Measurements from ENCODE around the gene ALG10B. TPM values are rescaled to one million over a fixed set of nuclear protein-coding genes. Genes with fewer than 3 reads are reported as not detected.
"Not testable (repeated sequence)": the region's sequence is repeated elsewhere in the genome, so short reads cannot be mapped to it uniquely, and the experiment has no call there.

The ALG10B gene
- total RNA-seq, 2 donors from 2014 or later = 2.6 to 3.6 TPM

DNA sequence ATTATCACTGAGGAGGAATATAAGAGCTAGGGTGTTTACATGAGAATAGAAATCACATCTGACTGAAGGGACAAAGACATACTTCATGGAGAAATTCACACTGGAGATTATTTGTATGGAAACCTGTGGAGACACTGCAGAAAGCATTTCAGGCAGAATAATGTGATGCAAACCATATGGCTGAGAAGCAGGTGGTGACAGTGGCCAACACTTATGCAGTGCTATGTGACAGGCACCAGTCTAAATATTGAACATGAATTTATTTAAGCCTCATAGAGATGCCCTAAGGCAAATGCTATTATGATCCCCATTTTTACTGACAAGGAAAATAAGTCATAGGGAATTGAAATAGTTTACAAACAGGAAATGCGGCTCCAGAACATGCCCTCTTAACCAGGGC, 16.2 kb downstream of the ALG10B start:
- no peaks in the 10 kb centered on the region for H3K9me3 ChIP-seq
- H3K36me3 ChIP-seq = no peaks in the 10 kb centered on the region
- H3K27ac ChIP-seq = no peak overlapping the region
- H3K4me1 ChIP-seq = no peaks in the 10 kb centered on the region
- TF ChIP-seq, protein P1, sequence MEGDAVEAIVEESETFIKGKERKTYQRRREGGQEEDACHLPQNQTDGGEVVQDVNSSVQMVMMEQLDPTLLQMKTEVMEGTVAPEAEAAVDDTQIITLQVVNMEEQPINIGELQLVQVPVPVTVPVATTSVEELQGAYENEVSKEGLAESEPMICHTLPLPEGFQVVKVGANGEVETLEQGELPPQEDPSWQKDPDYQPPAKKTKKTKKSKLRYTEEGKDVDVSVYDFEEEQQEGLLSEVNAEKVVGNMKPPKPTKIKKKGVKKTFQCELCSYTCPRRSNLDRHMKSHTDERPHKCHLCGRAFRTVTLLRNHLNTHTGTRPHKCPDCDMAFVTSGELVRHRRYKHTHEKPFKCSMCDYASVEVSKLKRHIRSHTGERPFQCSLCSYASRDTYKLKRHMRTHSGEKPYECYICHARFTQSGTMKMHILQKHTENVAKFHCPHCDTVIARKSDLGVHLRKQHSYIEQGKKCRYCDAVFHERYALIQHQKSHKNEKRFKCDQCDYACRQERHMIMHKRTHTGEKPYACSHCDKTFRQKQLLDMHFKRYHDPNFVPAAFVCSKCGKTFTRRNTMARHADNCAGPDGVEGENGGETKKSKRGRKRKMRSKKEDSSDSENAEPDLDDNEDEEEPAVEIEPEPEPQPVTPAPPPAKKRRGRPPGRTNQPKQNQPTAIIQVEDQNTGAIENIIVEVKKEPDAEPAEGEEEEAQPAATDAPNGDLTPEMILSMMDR (IDR thresholded peaks at IDR 0.05) = no peak
- no peak overlapping the region for H3K4me3 ChIP-seq
- H3K27me3 ChIP-seq = no peaks in the 10 kb centered on the region
- DNase-seq (ENCODE audit: low spot score) = no peak

DNA sequence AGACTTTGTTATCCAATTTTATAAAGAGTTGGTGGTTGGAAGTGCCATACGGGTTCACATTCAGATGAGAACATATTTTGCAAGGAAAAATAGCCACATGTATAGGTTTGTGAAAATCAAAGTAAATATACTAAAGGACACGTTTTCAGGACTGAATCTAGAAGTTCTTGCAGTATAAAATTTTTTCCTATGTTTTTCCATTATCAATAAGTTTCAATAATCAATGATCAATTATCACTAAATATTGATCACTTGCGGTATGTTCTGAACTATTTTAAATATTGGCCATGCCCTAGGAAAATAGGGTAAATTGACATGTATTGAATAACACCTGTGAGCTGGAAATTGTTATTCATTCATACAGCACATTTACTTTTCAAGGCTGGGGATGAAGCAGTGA, 25.9 kb downstream of the ALG10B start:
- Histone ChIP-seq H3K4me1 (no peaks in the 10 kb centered on the region), H3K36me3 (no peaks in the 10 kb centered on the region), H3K27me3 (no peaks in the 10 kb centered on the region), H3K4me3 (no peak overlapping the region), H3K9me3 (peaks cover 0 to 2% of the 10 kb centered on the region in 2 donors), H3K27ac (no peak overlapping the region)
- TF ChIP-seq, protein P1 (IDR thresholded peaks at IDR 0.05) = no peak
- DNase-seq (ENCODE audit: low spot score) = no peak

DNA sequence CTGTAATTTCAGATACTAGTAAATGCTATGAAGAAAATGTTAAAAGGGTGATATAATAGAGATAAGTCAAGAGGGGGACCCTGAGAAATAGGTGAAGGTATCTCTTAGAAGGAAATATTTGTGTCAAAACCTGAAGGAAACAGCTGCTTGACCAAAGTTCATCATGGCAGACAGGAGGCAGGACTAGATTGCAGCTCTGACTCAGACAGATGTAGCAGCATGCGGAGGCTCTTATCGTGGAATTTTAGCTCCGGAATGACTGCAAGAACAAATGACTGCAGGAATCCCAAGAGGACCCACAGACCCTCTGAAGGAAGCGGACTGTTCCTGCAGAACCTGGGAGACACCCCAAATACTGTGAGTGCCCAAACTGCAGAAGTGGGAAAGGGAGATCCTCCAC, 26.7 kb downstream of the ALG10B start:
- H3K36me3 ChIP-seq; H3K27ac ChIP-seq; H3K27me3 ChIP-seq; H3K9me3 ChIP-seq; H3K4me1 ChIP-seq; DNase-seq (ENCODE audit: low spot score); H3K4me3 ChIP-seq: not testable (repeated sequence)

DNA sequence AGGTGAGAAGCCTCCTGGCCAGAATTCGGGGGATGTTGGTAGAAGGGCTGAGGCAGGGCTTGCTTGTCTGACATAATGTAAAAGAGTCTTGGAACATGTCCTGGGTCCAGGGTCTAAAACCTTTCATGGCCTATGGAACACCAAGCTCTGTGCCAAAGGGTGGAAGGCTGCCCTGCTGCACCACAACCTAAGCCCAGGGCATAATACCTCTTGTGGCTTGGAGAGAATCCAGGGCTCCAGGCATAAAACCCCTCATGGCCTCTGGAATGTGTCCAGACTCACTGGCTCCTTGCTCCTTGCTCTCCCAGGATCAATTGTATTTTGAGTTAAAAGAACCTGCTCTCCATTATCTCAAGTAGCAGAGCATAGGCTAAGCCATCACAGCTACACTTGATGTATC, 27.3 kb downstream of the ALG10B start:
- H3K27me3 ChIP-seq; DNase-seq (ENCODE audit: low spot score): not testable (repeated sequence)

DNA sequence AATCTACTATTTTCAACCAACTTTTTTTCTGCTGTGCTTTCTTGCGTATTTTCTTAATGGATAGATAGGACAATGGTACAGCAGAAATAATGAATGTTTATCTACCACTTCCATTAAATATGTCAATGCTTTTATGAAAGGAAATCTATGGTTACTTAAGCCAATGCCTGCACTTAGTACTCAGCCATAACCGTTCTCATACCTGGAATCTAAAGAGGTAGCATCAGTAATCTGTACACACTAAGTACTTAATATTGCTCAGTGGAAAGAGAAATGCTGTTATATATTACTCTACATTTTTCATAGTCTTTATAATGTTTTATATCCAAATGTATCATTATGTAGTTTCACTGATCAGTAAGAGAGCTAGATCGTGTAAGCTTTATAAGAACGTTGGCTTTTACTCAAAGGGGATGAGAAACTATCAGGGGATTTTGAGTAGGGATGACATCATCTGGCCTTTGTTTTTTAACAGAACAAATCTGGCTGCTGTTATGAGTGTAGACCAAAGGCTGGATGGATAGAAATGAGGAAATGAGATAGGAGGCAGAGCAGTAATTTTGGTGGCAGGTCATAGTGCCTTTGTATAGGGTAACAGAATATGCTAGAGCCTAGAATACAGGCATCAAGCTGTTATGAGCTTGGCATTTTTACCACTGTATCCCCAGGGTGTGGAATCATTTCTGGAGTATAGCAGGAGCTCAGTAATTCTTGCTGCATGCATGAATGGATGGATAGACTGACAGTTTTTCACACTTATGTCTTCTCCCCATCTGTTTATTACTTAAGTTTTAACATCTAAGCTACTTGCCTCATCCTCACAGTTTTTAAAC, 34.0 kb downstream of the ALG10B start:
- DNase-seq (ENCODE audit: low spot score) = no peak
- TF ChIP-seq, protein P1 (IDR thresholded peaks at IDR 0.05) = no peak
- Histone ChIP-seq H3K4me1 (no peaks in the 10 kb centered on the region), H3K27me3 (no peaks in the 10 kb centered on the region), H3K36me3 (no peaks in the 10 kb centered on the region), H3K27ac (no peak overlapping the region), H3K4me3 (no peak overlapping the region), H3K9me3 (peaks cover 0 to 10% of the 10 kb centered on the region in 2 donors)

More for the DNA sequence above, 27.3 kb downstream of the ALG10B start:
- not testable (repeated sequence) for H3K4me3 ChIP-seq, H3K27ac ChIP-seq, H3K36me3 ChIP-seq, H3K9me3 ChIP-seq, H3K4me1 ChIP-seq

DNA sequence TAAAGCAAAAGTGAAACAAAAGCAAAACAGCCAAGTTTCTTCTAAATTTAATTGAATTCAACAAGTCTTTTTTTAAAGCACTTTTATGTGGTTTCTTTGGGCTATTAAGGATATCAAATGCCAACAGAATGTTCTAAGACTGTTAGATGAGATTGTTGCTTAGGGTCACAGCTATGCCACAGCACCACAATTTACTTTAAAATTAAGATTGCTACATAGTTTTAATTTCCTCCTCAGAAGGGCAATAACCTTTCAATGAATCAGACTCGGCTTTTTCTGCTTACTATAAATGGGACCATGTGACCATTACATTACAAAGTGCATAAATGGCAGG, 34.6 kb downstream of the ALG10B start:
- H3K4me1 ChIP-seq; H3K4me3 ChIP-seq; H3K36me3 ChIP-seq; DNase-seq (ENCODE audit: low spot score); H3K27me3 ChIP-seq; H3K9me3 ChIP-seq; H3K27ac ChIP-seq: not testable (repeated sequence)

DNA sequence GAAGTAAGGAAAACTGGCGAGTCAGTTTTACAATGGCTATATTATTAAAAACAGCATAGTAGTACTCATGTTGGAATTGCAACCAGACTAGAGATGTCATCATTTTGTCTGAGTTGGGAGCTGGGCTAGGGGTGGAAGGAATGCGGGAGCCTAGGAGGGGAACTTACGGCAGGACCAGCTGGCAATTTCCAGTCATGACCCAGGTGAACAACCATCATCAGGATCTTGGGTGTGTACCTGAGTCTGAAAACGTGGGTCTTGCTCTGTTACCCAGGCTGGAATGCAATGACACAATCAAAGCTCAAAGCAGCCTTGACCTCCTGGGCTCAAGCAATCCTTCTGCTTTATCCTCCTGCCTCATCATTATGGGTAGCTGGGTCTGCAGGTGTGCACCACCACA, 50.9 kb downstream of the ALG10B start:
- Histone ChIP-seq H3K27ac (no peak overlapping the region), H3K36me3 (no peaks in the 10 kb centered on the region), H3K4me3 (no peak overlapping the region), H3K4me1 (no peaks in the 10 kb centered on the region), H3K9me3 (no peaks in the 10 kb centered on the region), H3K27me3 (no peaks in the 10 kb centered on the region)
- no peak for DNase-seq (ENCODE audit: low spot score)
- TF ChIP-seq, protein P1 (IDR thresholded peaks at IDR 0.05) = no peak
